Measurements from ENCODE around the gene IDI1.

DNA sequence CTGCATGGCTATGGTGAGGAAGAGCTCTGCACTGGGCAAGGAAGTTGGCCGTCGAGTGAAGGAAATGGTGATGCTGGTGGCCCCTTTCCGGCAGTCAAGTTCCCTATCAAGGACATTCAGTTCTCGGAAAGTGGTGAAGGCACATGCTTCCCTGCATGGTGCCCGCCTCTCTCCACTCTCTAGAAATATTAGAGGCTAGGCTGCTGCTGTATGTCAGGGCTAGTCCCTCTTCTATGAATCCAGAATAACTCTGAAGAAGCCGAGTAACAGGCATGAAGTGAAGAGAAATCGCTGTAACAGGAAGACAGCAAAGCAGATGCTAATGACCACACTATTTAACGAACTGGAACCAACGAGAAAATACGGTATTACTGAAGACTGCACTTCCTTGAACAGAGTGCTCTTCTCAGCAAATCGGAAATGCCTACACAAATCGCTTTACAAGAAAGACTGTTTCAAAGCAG lies 5.4 kb downstream of the IDI1 start:
- TF ChIP-seq, protein P1, sequence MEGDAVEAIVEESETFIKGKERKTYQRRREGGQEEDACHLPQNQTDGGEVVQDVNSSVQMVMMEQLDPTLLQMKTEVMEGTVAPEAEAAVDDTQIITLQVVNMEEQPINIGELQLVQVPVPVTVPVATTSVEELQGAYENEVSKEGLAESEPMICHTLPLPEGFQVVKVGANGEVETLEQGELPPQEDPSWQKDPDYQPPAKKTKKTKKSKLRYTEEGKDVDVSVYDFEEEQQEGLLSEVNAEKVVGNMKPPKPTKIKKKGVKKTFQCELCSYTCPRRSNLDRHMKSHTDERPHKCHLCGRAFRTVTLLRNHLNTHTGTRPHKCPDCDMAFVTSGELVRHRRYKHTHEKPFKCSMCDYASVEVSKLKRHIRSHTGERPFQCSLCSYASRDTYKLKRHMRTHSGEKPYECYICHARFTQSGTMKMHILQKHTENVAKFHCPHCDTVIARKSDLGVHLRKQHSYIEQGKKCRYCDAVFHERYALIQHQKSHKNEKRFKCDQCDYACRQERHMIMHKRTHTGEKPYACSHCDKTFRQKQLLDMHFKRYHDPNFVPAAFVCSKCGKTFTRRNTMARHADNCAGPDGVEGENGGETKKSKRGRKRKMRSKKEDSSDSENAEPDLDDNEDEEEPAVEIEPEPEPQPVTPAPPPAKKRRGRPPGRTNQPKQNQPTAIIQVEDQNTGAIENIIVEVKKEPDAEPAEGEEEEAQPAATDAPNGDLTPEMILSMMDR (conservative IDR thresholded peaks at IDR 0.05; ENCODE audit: low read depth, low read length): no peak
- TF ChIP-seq EZH2phosphoT487 (IDR thresholded peaks at IDR 0.05; ENCODE audit: borderline replicate concordance, low read length) (no peak), EZH2 (IDR thresholded peaks at IDR 0.05; ENCODE audit: low read length, unreplicated experiment) (no peak)

Measured in PC-3 (cell line).